Mucosa of rectum (tissue), 2 donors: Measurements from ENCODE around the gene TBC1D2B.
"Not testable (repeated sequence)": the region's sequence is repeated elsewhere in the genome, so short reads cannot be mapped to it uniquely, and the experiment has no call there.

Experiments used
- H3K27ac ChIP-seq, 2 donors: one replicate each; pipeline ENCODE4 v1.7.0; 2013; ENCODE audit warnings: inconsistent platforms in 2 of 2, low read depth in 2 of 2, low read length in 2 of 2
- H3K27me3 ChIP-seq, 2 donors: one replicate each; pipeline ENCODE4 v1.7.0; 2013; ENCODE audit warnings: low read length in 2 of 2; ENCODE audit not compliant: control insufficient read depth in 2 of 2, insufficient read depth in 2 of 2
- H3K36me3 ChIP-seq, 2 donors: one replicate each; pipeline ENCODE4 v1.7.0; 2013; ENCODE audit warnings: low read length in 2 of 2; ENCODE audit not compliant: control insufficient read depth in 2 of 2, insufficient read depth in 2 of 2
- H3K4me1 ChIP-seq, 2 donors: one replicate each; pipeline ENCODE4 v1.7.0; 2013; ENCODE audit warnings: low read length in 2 of 2, mild to moderate bottlenecking in 1 of 2; ENCODE audit not compliant: control insufficient read depth in 2 of 2, insufficient read depth in 2 of 2
- H3K4me3 ChIP-seq, 2 donors: one replicate each; pipeline ENCODE4 v1.7.0; 2013; ENCODE audit warnings: low read length in 2 of 2
- H3K9ac ChIP-seq, 2 donors: one replicate each; pipeline ENCODE4 v1.7.0; 2013; ENCODE audit warnings: low read length in 2 of 2, low read depth in 1 of 2, mild to moderate bottlenecking in 1 of 2
- H3K9me3 ChIP-seq, 2 donors: one replicate each; pipeline ENCODE4 v1.7.0; 2013; ENCODE audit warnings: low read length in 2 of 2; ENCODE audit not compliant: control insufficient read depth in 2 of 2
- donor health status: healthy.
- donor health status: Normal muscosa, but diverticular disease.

Gene TBC1D2B

DNA sequence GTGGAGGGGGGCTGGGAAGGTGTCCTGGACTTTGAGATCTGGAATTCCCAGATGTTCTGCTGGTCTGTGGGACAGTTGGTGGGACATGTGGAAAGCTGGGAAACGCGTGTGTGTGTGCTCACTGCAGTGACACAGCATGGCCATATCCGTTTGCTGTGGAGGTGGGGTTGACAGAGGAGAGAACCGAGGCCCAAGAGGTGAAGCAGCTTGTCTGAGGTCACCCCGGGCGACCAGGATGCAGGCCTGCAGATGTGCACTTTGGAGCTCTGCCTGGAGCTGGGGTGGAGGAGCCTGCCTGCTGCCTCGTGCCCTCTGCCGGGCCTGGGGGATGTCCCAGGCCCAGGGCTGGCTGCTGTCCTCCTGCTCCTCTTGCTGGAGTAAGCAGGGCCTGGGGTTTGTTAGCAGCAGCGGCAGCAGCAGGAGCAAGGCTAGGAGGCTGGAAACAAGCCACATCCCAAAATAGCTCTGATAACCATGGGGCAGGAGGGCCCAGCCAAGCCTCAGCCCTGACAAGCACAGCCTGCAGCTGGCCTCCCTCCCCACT is 85.8 kb downstream of the TBC1D2B start:
- not testable (repeated sequence) for H3K9ac ChIP-seq, H3K9me3 ChIP-seq, H3K27me3 ChIP-seq, H3K36me3 ChIP-seq, H3K4me3 ChIP-seq
- peaks cover 13 to 17% of the 10 kb centered on the region in 2 donors for H3K4me1 ChIP-seq
- H3K27ac ChIP-seq: peak overlapping the region; percentile 56 to 58

DNA sequence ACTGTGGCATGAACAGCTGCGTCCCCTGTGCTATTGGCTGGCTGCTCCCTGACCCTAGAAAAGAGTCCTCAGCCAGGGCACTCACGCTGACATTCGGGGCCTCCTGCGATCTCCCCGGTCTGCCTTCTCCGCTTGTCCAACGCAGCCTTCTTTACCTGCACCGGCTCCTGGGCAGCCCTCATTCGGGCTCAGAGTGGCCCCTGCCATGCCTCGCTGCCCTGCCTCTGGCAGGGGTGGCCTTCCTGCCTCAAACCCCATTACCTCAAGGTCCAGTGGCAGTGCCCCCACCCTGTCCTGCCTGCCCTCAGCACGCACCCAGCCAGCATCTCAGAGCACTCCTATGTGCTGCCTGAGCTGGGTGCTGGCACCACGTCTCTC is 86.5 kb downstream of the TBC1D2B start:
- Histone ChIP-seq H3K4me1 (peaks cover 13 to 17% of the 10 kb centered on the region in 2 donors), H3K36me3 (peaks cover 0 to 3% of the 10 kb centered on the region in 2 donors), H3K4me3 (no peak overlapping the region), H3K9ac (no peak overlapping the region), H3K9me3 (no peaks in the 10 kb centered on the region), H3K27me3 (no peaks in the 10 kb centered on the region), H3K27ac (peak overlapping the region in 1 of 2 donors; percentile 27)

DNA sequence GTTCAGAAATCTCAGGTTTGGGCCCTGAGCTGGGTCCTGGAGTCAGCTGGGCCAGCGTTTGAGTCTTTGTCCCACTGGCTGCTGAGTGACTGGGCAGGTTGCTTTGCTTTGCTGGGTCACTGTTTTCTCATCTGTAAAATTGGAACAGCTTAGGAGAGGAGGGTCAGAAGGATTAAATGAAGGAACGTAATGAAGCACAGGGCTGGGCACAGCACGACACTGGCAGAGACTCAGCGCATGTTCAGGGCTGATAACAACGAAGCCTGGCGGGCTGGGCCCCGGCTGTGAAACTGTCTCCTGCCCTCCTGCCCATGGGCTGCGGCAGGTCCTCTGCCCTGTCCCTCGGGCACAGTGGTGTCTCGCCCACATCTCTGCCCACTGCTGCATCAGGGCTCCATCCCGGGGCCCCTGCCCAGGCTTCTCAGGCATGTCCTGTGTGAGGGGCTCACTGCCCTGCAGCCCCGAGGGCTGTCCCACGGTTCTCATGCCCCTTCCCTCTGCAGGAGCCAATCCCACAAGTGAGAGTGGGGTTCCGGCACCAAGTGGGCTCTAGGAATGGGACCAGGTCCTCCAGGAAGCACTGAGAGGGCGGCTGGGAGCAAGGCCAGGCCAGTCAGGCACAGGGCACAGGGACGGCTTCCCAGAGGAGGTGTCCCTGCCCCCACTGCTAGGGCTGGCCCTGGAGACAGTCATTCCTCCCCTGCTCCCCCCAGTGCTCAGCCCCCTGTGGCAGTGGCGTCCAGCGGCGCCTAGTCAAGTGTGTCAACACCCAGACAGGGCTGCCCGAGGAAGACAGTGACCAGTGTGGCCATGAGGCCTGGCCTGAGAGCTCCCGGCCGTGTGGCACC is 88.0 kb downstream of the TBC1D2B start:
- no peak overlapping the region for H3K9ac ChIP-seq
- H3K27ac ChIP-seq: no peak overlapping the region
- H3K4me1 ChIP-seq: peaks cover 13 to 17% of the 10 kb centered on the region in 2 donors
- peaks cover 0 to 3% of the 10 kb centered on the region in 2 donors for H3K36me3 ChIP-seq
- H3K4me3 ChIP-seq: no peak overlapping the region
- H3K9me3 ChIP-seq: no peaks in the 10 kb centered on the region
- no peaks in the 10 kb centered on the region for H3K27me3 ChIP-seq

DNA sequence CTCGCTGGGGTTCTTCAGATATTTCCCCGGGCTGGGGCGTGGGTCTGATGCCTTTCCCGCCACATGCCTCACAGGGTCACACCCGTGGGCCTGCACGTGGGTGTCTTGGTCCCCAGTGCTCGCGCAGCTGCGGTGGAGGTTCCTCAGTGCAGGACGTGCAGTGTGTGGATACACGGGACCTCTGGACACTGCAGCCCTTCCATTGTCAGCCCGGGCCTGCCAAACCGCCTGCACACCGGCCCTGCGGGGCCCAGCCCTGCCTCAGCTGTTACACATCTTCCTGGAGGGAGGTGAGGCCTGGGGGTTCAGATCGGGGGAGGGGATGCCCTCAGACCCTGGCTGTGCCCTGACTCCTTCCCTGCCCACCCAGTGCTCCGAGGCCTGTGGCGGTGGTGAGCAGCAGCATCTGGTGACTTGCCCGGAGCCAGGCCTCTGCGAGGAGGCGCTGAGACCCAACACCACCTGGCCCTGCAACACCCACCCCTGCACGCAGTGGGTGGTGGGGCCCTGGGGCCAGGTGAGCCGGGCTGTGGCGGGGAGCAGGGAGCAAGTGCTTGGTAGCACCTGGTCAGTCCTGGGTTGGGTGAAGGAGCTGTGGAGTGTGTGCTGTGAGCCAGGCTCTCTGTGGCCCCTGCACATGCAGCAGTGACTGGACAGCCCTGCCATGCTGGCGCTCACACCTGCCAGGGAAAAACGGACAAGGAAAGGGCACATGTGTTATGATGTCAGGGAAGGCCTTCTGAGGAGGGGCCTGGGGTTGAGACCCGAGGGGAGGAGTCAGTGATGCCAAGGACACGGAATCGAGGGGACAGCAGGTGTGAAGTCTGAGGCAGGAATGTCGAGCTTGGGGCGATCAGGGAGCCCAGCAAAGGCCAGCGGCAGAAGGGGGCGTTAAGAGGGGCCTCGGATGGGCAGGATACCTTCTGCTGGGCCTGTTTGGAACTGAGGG is 88.9 kb downstream of the TBC1D2B start:
- no peaks in the 10 kb centered on the region for H3K27me3 ChIP-seq
- H3K9ac ChIP-seq: no peak overlapping the region
- H3K4me3 ChIP-seq: no peak overlapping the region
- no peak overlapping the region for H3K27ac ChIP-seq
- peaks cover 13 to 14% of the 10 kb centered on the region in 2 donors for H3K4me1 ChIP-seq
- H3K36me3 ChIP-seq: peaks cover 0 to 3% of the 10 kb centered on the region in 2 donors
- no peaks in the 10 kb centered on the region for H3K9me3 ChIP-seq

DNA sequence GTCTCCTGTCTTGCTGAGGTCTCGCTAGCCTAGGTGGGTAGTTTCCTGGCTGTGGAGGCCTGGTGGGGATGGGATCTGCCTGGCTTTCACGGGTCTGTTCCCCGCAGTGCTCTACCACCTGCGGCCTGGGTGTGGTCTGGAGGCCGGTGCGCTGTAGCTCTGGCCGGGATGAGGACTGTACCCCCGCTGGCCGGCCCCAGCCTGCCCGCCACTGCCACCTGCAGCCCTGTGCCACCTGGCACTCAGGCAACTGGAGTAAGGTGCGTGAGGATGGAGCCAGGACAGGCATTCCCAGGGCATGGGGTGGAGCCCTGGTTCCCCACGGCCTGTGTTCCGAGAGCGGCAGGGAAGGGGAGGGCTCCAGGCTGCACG is 89.8 kb downstream of the TBC1D2B start:
- not testable (repeated sequence) for H3K27me3 ChIP-seq, H3K4me3 ChIP-seq, H3K9me3 ChIP-seq, H3K27ac ChIP-seq, H3K9ac ChIP-seq, H3K36me3 ChIP-seq
- peaks cover 10 to 14% of the 10 kb centered on the region in 2 donors for H3K4me1 ChIP-seq

DNA sequence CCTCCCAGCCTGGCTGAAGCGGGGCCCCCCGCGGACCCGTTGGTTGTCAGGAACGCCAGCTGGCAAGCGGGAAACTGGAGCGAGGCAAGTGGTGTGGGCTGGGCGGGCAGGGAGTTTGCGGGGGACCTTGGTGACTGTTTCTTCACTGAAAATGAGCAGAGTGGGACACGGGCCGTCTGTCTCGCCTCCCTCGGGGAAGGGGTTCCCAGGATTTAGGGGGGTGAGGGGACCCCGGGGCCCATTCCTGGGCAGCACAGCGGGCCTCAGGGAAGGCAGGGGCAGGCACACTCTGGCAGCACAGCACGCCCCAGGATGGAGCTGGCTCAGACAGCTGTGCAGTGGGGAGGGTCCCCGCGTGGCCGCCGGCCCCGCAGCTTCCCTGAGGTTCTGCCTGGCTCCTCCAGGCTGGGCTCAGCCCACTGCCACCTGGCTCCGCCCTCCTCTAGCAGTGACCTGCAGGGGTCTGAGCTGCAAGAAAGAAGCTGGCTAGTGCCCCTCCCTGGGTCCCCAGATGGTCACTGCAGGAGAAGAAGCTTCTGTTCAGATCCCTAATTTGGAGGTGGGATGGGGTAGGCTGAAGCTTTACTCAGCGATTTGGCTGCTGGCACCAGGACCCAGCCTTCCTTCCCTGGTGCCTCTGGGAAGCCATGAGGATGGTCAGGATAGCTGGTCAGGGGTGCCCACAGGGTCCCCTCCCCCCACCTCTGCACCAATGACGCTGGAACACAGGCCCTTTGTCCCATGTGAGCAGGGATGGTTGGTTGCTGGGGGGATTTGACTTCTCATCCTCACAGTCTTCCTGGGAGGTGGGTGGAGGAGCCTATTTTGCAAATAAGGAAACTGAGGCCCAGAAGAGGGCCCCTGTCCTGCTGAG is 90.4 kb downstream of the TBC1D2B start:
- no peak overlapping the region for H3K27ac ChIP-seq
- H3K36me3 ChIP-seq: no peaks in the 10 kb centered on the region
- no peak overlapping the region for H3K9ac ChIP-seq
- H3K9me3 ChIP-seq: no peaks in the 10 kb centered on the region
- no peak overlapping the region for H3K4me3 ChIP-seq
- peaks cover 8 to 12% of the 10 kb centered on the region in 2 donors for H3K4me1 ChIP-seq
- no peaks in the 10 kb centered on the region for H3K27me3 ChIP-seq

DNA sequence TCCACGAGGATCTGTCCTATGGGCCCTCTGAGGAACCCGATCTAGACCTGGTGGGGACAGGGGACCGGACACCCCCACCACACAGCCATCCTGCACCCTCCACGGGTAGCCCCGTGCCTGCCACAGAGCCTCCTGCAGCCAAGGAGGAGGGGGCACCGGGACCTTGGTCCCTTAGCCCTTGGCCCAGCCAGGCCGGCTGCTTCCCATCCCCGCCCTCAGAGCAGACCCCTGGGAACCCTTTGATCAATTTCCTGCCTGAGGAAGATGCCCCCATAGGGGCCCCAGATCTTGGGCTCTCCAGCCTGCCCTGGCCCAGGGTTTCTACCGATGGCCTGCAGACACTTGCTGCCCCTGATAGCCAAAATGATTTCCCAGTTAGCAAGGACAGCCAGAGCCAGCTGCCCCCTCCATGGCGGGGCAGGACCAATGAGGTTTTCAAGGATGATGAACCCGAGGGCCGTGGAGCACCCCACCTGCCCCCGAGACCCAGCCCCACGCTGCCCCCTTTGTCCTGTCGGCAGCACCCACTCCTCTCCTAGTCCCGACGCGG is 91.5 kb downstream of the TBC1D2B start:
- H3K4me1 ChIP-seq: peaks cover 5 to 9% of the 10 kb centered on the region in 2 donors
- no peaks in the 10 kb centered on the region for H3K27me3 ChIP-seq
- no peak overlapping the region for H3K27ac ChIP-seq
- H3K9me3 ChIP-seq: no peaks in the 10 kb centered on the region
- no peaks in the 10 kb centered on the region for H3K36me3 ChIP-seq
- H3K9ac ChIP-seq: no peak overlapping the region
- H3K4me3 ChIP-seq: no peak overlapping the region

DNA sequence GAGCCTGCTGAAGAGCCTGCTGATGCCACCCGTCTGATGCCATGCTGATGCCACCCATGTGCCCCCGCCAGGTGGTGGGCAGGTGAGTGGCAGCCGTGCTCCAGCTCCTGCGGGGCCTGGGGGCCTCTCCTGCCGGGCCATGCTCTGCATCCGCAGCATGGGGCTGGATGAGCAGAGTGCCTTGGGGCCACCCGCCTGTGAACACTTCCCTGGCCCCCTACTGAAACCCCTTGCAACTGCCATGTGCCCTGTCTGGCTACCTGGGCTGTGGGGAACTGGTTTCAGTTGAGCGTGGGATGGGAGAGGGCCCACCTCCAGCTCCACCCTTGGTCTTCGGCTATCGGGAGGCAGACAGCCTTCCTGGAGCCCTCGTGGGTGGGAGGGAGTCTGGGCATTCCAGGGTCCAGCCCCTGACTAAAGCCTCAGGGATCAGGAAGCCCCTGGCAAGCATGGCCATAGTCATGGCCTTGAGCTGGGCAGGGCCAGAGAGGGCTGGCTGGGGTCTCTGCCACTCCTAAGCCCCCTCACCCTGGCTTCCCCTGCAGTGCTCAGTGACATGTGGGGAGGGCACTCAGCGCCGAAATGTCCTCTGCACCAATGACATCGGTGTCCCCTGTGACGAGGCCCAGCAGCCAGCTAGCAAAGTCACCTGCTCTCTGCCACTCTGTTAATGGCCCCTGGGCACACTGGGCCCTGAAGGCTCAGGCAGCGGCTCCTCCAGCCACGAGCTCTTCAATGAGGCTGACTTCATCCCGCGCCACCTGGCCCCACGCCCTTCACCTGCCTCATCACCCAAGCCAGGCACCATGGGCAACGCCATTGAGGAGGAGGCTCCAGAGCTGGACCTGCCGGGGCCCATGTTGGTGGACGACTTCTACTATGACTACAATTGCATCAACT is 92.2 kb downstream of the TBC1D2B start:
- Histone ChIP-seq H3K36me3 (no peaks in the 10 kb centered on the region), H3K27ac (no peak overlapping the region), H3K4me1 (peaks cover 0 to 2% of the 10 kb centered on the region in 2 donors), H3K9me3 (no peaks in the 10 kb centered on the region), H3K4me3 (no peak overlapping the region), H3K9ac (no peak overlapping the region), H3K27me3 (no peaks in the 10 kb centered on the region)

DNA sequence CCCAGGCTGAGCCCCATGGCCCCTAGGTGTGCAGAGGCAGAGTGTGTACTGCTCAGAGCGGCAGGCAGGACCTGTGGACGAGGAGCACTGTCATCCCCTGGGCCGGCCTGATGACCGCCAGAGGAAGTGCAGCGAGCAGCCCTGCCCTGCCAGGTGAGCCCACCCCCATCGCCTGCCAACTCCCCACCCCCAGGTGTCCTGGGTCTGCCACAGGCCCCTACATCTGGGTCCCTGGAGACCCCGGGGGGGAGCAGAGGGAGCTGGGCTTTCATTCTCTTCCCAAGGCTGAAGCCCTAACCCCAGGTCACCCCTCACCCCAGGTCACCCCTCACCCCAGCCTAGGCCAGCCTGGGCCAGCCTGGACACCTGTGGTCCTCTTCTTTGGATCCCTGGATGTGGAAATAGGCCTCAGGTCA is 93.1 kb downstream of the TBC1D2B start:
- Histone ChIP-seq H3K27ac (no peak overlapping the region), H3K36me3 (no peaks in the 10 kb centered on the region), H3K9me3 (no peaks in the 10 kb centered on the region), H3K4me1 (no peaks in the 10 kb centered on the region), H3K27me3 (no peaks in the 10 kb centered on the region), H3K4me3 (no peak overlapping the region), H3K9ac (no peak overlapping the region)
